Endometrial microvascular endothelial cells (primary cell): ENCODE data around the gene MMP10. TPM values are rescaled to one million over a fixed set of nuclear protein-coding genes. Genes with fewer than 3 reads are reported as not detected.

ENCODE experiments used
- in situ Hi-C: cut with HindIII; loops from 2 replicates; pipeline ENCODE4 v1.10.0; 2017; ENCODE audit warnings: low sequenced_read_pairs, low pct_unique_long_range_greater_than_20kb; ENCODE audit errors: inconsistent ontology term
- total RNA-seq: library from RNA; depleted of rRNA; stranded (reverse); fragments of >200 nt; gene quantifications from one replicate; pipeline ENCODE4 v1.2.3, GENCODE V29; 2015; ENCODE audit errors: inconsistent ontology term

Gene MMP10
- total RNA-seq = 5.4 TPM

GRCh38 chr11:102780491-102780918, at the start of gene MMP10:
MMP10 (minus strand) TSS chr11:102780628; CDS start chr11:102780591, 37 bp downstream.
- in situ Hi-C loops = no loop called here

GRCh38 chr11:102829316-102830000, 49.0 kb upstream of the MMP10 start:
- in situ Hi-C loops = no loop called here

- in situ Hi-C loops = no loop called here
These were observed 44.1 kb upstream of the MMP10 start for GRCh38 chr11:102824556-102824955.

- in situ Hi-C loops = no loop called here
These were observed 39.1 kb upstream of the MMP10 start for GRCh38 chr11:102819491-102819890.

GRCh38 chr11:102813484-102813883, 33.1 kb upstream of the MMP10 start:
- in situ Hi-C loops = no loop called here

- in situ Hi-C loops = no loop called here
These were observed 31.8 kb upstream of the MMP10 start for GRCh38 chr11:102812188-102812587.

- in situ Hi-C loops = no loop called here
These were observed 30.7 kb upstream of the MMP10 start for GRCh38 chr11:102810950-102811660.

- in situ Hi-C loops = no loop called here
These were observed 29.5 kb upstream of the MMP10 start for GRCh38 chr11:102809971-102810370.

GRCh38 chr11:102807921-102808320, 27.5 kb upstream of the MMP10 start:
- in situ Hi-C loops = no loop called here

GRCh38 chr11:102806296-102806695, 25.9 kb upstream of the MMP10 start:
- in situ Hi-C loops = no loop called here

- in situ Hi-C loops = no loop called here
These were observed 21.9 kb upstream of the MMP10 start for GRCh38 chr11:102802341-102802740.

GRCh38 chr11:102800767-102801166, 20.3 kb upstream of the MMP10 start:
- in situ Hi-C loops = no loop called here

- in situ Hi-C loops = no loop called here
These were observed 19.4 kb upstream of the MMP10 start for GRCh38 chr11:102799681-102800340.

- in situ Hi-C loops = no loop called here
These were observed 17.8 kb upstream of the MMP10 start, which contains the start of gene MMP1 for GRCh38 chr11:102798012-102798746. MMP1 (minus strand) TSS chr11:102798160; CDS start chr11:102798092, 68 bp downstream.

GRCh38 chr11:102794382-102794781, 14.0 kb upstream of the MMP10 start:
- in situ Hi-C loops = no loop called here

GRCh38 chr11:102793677-102794290, 13.4 kb upstream of the MMP10 start:
- in situ Hi-C loops = no loop called here

GRCh38 chr11:102792604-102793003, 12.2 kb upstream of the MMP10 start:
- in situ Hi-C loops = no loop called here

- in situ Hi-C loops = no loop called here
These were observed 11.0 kb upstream of the MMP10 start for GRCh38 chr11:102791271-102792036.
